ENCODE data around the gene ACSF3. TPM values are rescaled to one million over a fixed set of nuclear protein-coding genes. Genes with fewer than 3 reads are reported as not detected.

Gene ACSF3
- total and polyA plus RNA-seq, 7 donors, result 13.4 to 26.5 (median 16.2) TPM

GRCh38 chr16:89145406-89146161 is 51.9 kb downstream of the ACSF3 start:
- H3K4me3 ChIP-seq, result no peak overlapping the region
- intact Hi-C loops (cut with DNase I), result no loop called here
- ATAC-seq (no peak), DNase-seq (peak in 1 of 2 donors; percentile 9)
- no peak overlapping the region for H3K27ac ChIP-seq
- H3K9me3 ChIP-seq, result peaks cover 18% of the 10 kb centered on the region
- WGBS, 3 donors, result 94 to 96% (median 95%) methylated on average over 23 to 25 of the region's 25 CpGs
- no peaks in the 10 kb centered on the region for H3K27me3 ChIP-seq (ENCODE audit: insufficient read depth in 3 of 3, low read length in 2 of 3)
- H3K4me1 ChIP-seq, result no peaks in the 10 kb centered on the region
- H3K36me3 ChIP-seq (ENCODE audit: insufficient read depth in 1 of 2, low read depth in 1 of 2), result peaks cover 5 to 81% of the 10 kb centered on the region in 2 donors
- TF ChIP-seq CTCF (IDR thresholded peaks at IDR 0.05), result no peak

- 95 to 98% (median 97%) methylated on average over 19 to 21 of the region's 21 CpGs for WGBS, 3 donors
- Histone ChIP-seq H3K9me3 (peaks cover 18% of the 10 kb centered on the region), H3K4me1 (no peaks in the 10 kb centered on the region), H3K27ac (no peak overlapping the region), H3K27me3 (ENCODE audit: insufficient read depth in 3 of 3, low read length in 2 of 3) (no peaks in the 10 kb centered on the region), H3K4me3 (no peak overlapping the region), H3K36me3 (ENCODE audit: insufficient read depth in 1 of 2, low read depth in 1 of 2) (peaks cover 5 to 81% of the 10 kb centered on the region in 2 donors)
- peak in 1 of 4 donors; percentile 8 for ATAC-seq
- intact Hi-C loops (cut with DNase I), result no loop called here
- DNase-seq, result peak in 1 of 2 donors; percentile 5
- TF ChIP-seq CTCF (IDR thresholded peaks at IDR 0.05), result no peak
These were observed 52.8 kb downstream of the ACSF3 start for GRCh38 chr16:89146211-89147005.

- Histone ChIP-seq H3K36me3 (ENCODE audit: insufficient read depth in 1 of 2, low read depth in 1 of 2) (peaks cover 5 to 81% of the 10 kb centered on the region in 2 donors), H3K4me3 (no peak overlapping the region), H3K27me3 (ENCODE audit: insufficient read depth in 3 of 3, low read length in 2 of 3) (no peaks in the 10 kb centered on the region), H3K27ac (no peak overlapping the region), H3K9me3 (peaks cover 18% of the 10 kb centered on the region), H3K4me1 (no peaks in the 10 kb centered on the region)
- ATAC-seq (no peak), DNase-seq (peak in 1 of 2 donors; percentile 2)
- no peak for TF ChIP-seq CTCF (IDR thresholded peaks at IDR 0.05)
- WGBS, 3 donors, result 80 to 90% (median 84%) methylated on average over 7 to 10 of the region's 11 CpGs
- intact Hi-C loops (cut with DNase I), result no loop called here
These were observed 53.6 kb downstream of the ACSF3 start for GRCh38 chr16:89147085-89147817.

- WGBS, 3 donors, result 95 to 98% (median 95%) methylated on average over 9 of the region's 9 CpGs
- intact Hi-C loops (cut with DNase I), result no loop called here
- Histone ChIP-seq H3K27me3 (ENCODE audit: insufficient read depth in 3 of 3, low read length in 2 of 3) (no peaks in the 10 kb centered on the region), H3K4me3 (no peak overlapping the region), H3K27ac (no peak overlapping the region), H3K9me3 (peaks cover 18% of the 10 kb centered on the region), H3K4me1 (no peaks in the 10 kb centered on the region), H3K36me3 (ENCODE audit: insufficient read depth in 1 of 2, low read depth in 1 of 2) (peaks cover 5 to 67% of the 10 kb centered on the region in 2 donors)
- no peak for ATAC-seq
- no peak for DNase-seq
- no peak for TF ChIP-seq CTCF (IDR thresholded peaks at IDR 0.05)
These were observed 55.7 kb downstream of the ACSF3 start for GRCh38 chr16:89149386-89149785.
